HCT116 (cell line): ENCODE results near the gene NAV1. TPM values are rescaled to one million over a fixed set of nuclear protein-coding genes. Genes with fewer than 3 reads are reported as not detected.

Experiments
- ATAC-seq: fragments of 200-7000 bp; cut with Tn5 transposase; 2 replicates; pipeline ENCODE4 v1.9.1; 2020; ENCODE audit warnings: mild to moderate bottlenecking, moderate library complexity
- BruUV-seq: library from RNA; stranded (reverse); fragments of 400-500 nt; replicated peaks from 2 replicates; lab custom pipeline; 2021; lab: Mats Ljungman, UMichigan
- CTCF ChIA-PET: fragments of 300-600 bp; sonication (Branson Sonifier 250); formaldehyde crosslinking; loops from one replicate; lab custom pipeline; 2021; ENCODE audit warnings: antibody characterized with exemption; lab: Charles Lee
- POLR2A ChIA-PET: fragments of 300-600, 350-600 bp; sonication (Branson Sonifier 250); formaldehyde crosslinking; loops from one replicate; lab custom pipeline; 2021; ENCODE audit warnings: antibody characterized with exemption; lab: Charles Lee
- RAD21 ChIA-PET, 2 experiments: fragments of 300-600 bp; sonication (Branson Sonifier 250); formaldehyde crosslinking; loops; one replicate each; lab custom pipeline; 2023; ENCODE audit warnings: low total read pairs in 2 of 2; ENCODE audit not compliant: uncharacterized antibody in 2 of 2, unreplicated experiment in 2 of 2, low non-redundant PET in 1 of 2; lab: Charles Lee
- DNase-seq: peaks from one replicate; pipeline ENCODE4 v3.0.0-alpha.2; 2010; ENCODE audit warnings: low read depth, low spot score
- H2AFZ ChIP-seq: fragments of 200-600 bp; shearing (Covaris generic), sonication (generic); 2 replicates; pipeline ENCODE4 v1.6.1; 2017; ENCODE audit warnings: low read depth, mixed run types, mixed read lengths, antibody characterized with exemption, low read length; ENCODE audit not compliant: poor library complexity, severe bottlenecking
- H3K27ac ChIP-seq: 2 replicates; pipeline ENCODE4 v1.5.1; 2012; ENCODE audit warnings: low read depth, low read length
- H3K27me3 ChIP-seq: fragments of 200-600 bp; sonication (generic); 2 replicates; pipeline ENCODE4 v1.6.1; 2016; ENCODE audit warnings: mixed run types, low read length, mixed read lengths; ENCODE audit not compliant: insufficient read depth
- H3K36me3 ChIP-seq, 2 experiments: fragments of 200-500 bp in 1 of 2; fragments of 200-600 bp in 1 of 2; sonication (Bioruptor generic) in 1 of 2; sonication (generic) in 1 of 2; 2 replicates each; pipeline versions ENCODE4 v1.5.1 to v1.6.1; 2014 to 2016; ENCODE audit warnings: low read length in 2 of 2, inconsistent platforms in 1 of 2, mixed read lengths in 1 of 2, mixed run types in 1 of 2; ENCODE audit not compliant: insufficient read depth in 2 of 2, control insufficient read depth in 1 of 2
- H3K4me1 ChIP-seq, 2 experiments: fragments of 200-600 bp in 1 of 2; sonication (generic) in 1 of 2; 2 replicates each; pipeline versions ENCODE4 v1.5.1 to v1.6.1; 2012 to 2017; ENCODE audit warnings: low read length in 2 of 2, inconsistent platforms in 1 of 2, mild to moderate bottlenecking in 1 of 2, mixed read lengths in 1 of 2, mixed run types in 1 of 2, moderate library complexity in 1 of 2; ENCODE audit not compliant: insufficient read depth in 2 of 2, control insufficient read depth in 1 of 2
- H3K4me2 ChIP-seq: fragments of 200-600 bp; sonication (generic); 2 replicates; pipeline ENCODE4 v1.6.1; 2017; ENCODE audit warnings: mixed run types, low read length, mixed read lengths
- H3K4me3 ChIP-seq, 2 experiments: fragments of 200-600 bp in 1 of 2; sonication (generic) in 1 of 2; replicated peaks in 1 of 2; 2 replicates each; pipeline ENCODE4 v1.5.1; 2011 to 2016; ENCODE audit warnings: low read length in 2 of 2, control low read depth in 1 of 2, low read depth in 1 of 2, mild to moderate bottlenecking in 1 of 2, mixed read lengths in 1 of 2, mixed run types in 1 of 2
- H3K79me2 ChIP-seq: fragments of 200-600 bp; sonication (generic); 2 replicates; pipeline ENCODE4 v1.6.1; 2017; ENCODE audit warnings: mild to moderate bottlenecking, mixed run types, low read length, moderate library complexity, mixed read lengths; ENCODE audit not compliant: insufficient read depth
- H3K9ac ChIP-seq: fragments of 200-600 bp; sonication (generic); 2 replicates; pipeline ENCODE4 v1.6.1; 2016; ENCODE audit warnings: low read length, mixed read lengths
- H3K9me2 ChIP-seq: fragments of 200-600 bp; sonication (generic), shearing (Covaris generic); 2 replicates; pipeline ENCODE4 v1.6.1; 2017; ENCODE audit warnings: mixed run types, mild to moderate bottlenecking, moderate library complexity; ENCODE audit not compliant: insufficient read depth
- H3K9me3 ChIP-seq, 2 experiments: fragments of 200-500 bp in 1 of 2; fragments of 200-600 bp in 1 of 2; sonication (Bioruptor generic) in 1 of 2; sonication (generic) in 1 of 2; 2 replicates each; pipeline ENCODE4 v1.6.1; 2014 to 2017; ENCODE audit warnings: low read length in 2 of 2, mixed read lengths in 2 of 2, inconsistent platforms in 1 of 2, low read depth in 1 of 2, mild to moderate bottlenecking in 1 of 2, mixed run types in 1 of 2, moderate library complexity in 1 of 2; ENCODE audit not compliant: control insufficient read depth in 1 of 2, insufficient read depth in 1 of 2
- H4K20me1 ChIP-seq: fragments of 200-600 bp; sonication (generic), shearing (Covaris generic); 2 replicates; pipeline ENCODE4 v1.6.1; 2017; ENCODE audit warnings: mixed run types, mild to moderate bottlenecking, moderate library complexity; ENCODE audit not compliant: insufficient read depth
- CBX3 ChIP-seq: IDR thresholded peaks from 2 replicates; pipeline ENCODE4 v1.6.1; 2012; ENCODE audit warnings: low read depth
- CEBPB ChIP-seq: IDR thresholded peaks from 2 replicates; pipeline ENCODE4 v1.6.1; 2012; ENCODE audit warnings: low read depth
- EGR1 ChIP-seq: IDR thresholded peaks from 2 replicates; pipeline ENCODE4 v1.6.1; 2012; ENCODE audit warnings: low read depth
- ELF1 ChIP-seq: IDR thresholded peaks from 2 replicates; pipeline ENCODE4 v1.6.1; 2012; ENCODE audit warnings: low read depth, borderline replicate concordance
- EZH2 ChIP-seq: fragments of 200-600 bp; sonication (generic); IDR thresholded peaks from 2 replicates; pipeline ENCODE4 v1.6.1; 2017; ENCODE audit warnings: antibody characterized with exemption, mixed run types
- EZH2phosphoT487 ChIP-seq: fragments of 200-600 bp; IDR thresholded peaks from 2 replicates; pipeline ENCODE4 v1.6.1; 2018; ENCODE audit warnings: antibody characterized with exemption, borderline replicate concordance
- JUND ChIP-seq: IDR thresholded peaks from 2 replicates; pipeline ENCODE4 v1.6.1; 2012
- POLR2AphosphoS5 ChIP-seq: IDR thresholded peaks from 2 replicates; pipeline ENCODE4 v1.6.1; 2011; ENCODE audit warnings: mild to moderate bottlenecking, low read depth, low read length, moderate library complexity
- SIN3A ChIP-seq: IDR thresholded peaks from 2 replicates; pipeline ENCODE4 v1.6.1; 2012; ENCODE audit warnings: low read depth
- SP1 ChIP-seq: IDR thresholded peaks from 2 replicates; pipeline ENCODE4 v1.6.1; 2012; ENCODE audit warnings: low read depth
- TCF7L2 ChIP-seq: IDR thresholded peaks from 2 replicates; pipeline ENCODE4 v1.7.0; 2011; ENCODE audit warnings: borderline replicate concordance, inconsistent platforms; ENCODE audit not compliant: insufficient read depth, insufficient read length; ENCODE audit errors: extremely low read depth
- YY1 ChIP-seq: IDR thresholded peaks from 2 replicates; pipeline ENCODE4 v1.6.1; 2011; ENCODE audit warnings: low read length, low read depth, moderate library complexity, mild to moderate bottlenecking; ENCODE audit not compliant: insufficient replicate concordance; ENCODE audit errors: extremely low read depth
- ZNF274 ChIP-seq: fragments of 200-500 bp; sonication (Bioruptor generic); IDR thresholded peaks from 2 replicates; pipeline ENCODE4 v1.6.1; 2014; ENCODE audit warnings: mild to moderate bottlenecking, low read depth, low read length, inconsistent platforms
- intact Hi-C: fragments of 100-400 bp; cut with micrococcal nuclease; formaldehyde crosslinking; loops from 2 replicates; pipeline ENCODE4 v1.10.0; 2022
- total RNA-seq: library from RNA; stranded (reverse); gene quantifications from one replicate; pipeline ENCODE4 v1.2.1, GENCODE V29; 2021; ENCODE audit not compliant: unreplicated experiment
- TF ChIP-seq, protein P1 (sequence below): IDR thresholded peaks from 2 replicates; pipeline ENCODE4 v1.6.1; 2012
- TF ChIP-seq, protein P2 (sequence below): IDR thresholded peaks from 2 replicates; pipeline ENCODE4 v1.6.1; 2012
- TF ChIP-seq, protein P3 (sequence below): IDR thresholded peaks from 2 replicates; pipeline ENCODE4 v1.6.1; 2011; ENCODE audit warnings: mild to moderate bottlenecking, low read length, moderate library complexity; ENCODE audit not compliant: insufficient replicate concordance; ENCODE audit errors: extremely low read depth

NAV1 gene
- total RNA-seq, 1 experiment from 2014 or later = 22.8 TPM

DNA sequence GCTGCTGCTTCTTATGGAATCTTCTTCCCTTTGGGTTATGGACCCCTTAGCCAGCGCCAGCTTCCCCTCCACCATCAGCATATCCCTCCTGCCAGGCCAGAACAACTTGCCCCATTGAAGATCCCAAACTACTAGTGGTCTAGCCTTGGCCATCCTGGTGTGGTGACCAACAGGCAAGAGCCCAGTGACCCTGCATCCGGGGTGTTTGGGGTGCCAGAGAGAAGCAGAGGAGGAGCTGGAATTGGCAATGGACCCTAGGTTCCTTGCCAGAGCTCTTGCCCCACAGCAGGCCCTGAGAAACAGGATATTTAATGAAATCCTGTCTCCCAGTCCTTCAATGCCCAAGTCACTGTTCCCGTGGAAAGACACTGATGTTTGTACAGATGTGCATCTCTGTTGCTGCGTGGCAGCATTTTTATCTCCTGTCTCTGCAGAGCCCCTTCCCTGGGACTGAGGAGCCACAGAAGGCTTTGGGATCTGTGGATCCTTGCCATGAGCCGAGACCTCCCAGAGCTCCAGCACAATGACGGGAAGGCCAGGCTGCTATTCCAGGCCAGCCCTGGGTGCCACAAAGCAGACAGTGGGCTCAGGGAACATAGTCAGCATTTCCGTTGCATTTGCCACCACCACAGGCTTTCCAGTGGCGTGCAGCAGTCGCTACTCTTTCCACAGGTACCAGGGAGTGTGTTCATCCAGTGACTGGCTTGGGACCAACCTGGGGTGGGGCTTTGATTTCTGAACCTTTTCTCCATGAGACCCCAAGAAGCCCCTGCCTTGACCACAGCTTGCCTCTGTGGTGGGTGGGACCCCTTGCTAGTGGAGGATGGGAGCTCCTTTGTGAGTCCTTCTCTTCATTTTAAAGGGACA, 21.6 kb downstream of the NAV1 start:
- RAD21 ChIA-PET = interaction anchor here (0.6 to 2.6 kb wide), 6 partner anchors 90 to 232 kb away, joined by 3 to 26 read pairs (median 6); no protein-coding TSS in a partner anchor
- H3K27ac ChIP-seq = no peak overlapping the region

DNA sequence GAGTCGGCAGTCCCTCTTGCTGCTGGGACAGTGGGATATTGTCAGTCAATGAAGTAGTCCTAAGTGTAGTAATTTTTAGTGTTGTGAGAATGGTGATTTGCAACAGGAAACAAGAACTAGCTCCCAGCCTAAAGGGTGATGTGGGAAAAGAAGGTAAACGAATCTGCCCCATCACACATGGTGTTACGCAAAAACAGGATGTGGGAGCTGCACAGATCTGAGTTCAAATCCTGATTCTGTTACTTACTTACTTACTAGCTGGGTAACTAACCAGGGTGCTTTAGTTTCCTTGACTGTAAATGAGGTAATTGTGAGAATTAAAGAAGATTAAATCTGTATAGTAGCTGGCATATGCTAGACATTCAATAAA, 22.3 kb downstream of the NAV1 start:
- Histone ChIP-seq H3K9ac (no peak overlapping the region), H4K20me1 (no peaks in the 10 kb centered on the region), H3K9me3 (no peaks in the 10 kb centered on the region), H3K79me2 (no peaks in the 10 kb centered on the region), H3K27me3 (no peaks in the 10 kb centered on the region), H2AFZ (no peak overlapping the region), H3K9me2 (no peaks in the 10 kb centered on the region), H3K36me3 (no peaks in the 10 kb centered on the region), H3K27ac (no peak overlapping the region), H3K4me1 (peaks cover 2 to 17% of the 10 kb centered on the region in 2 experiments; a peak in 3 of 4 replicates), H3K4me3 (no peak overlapping the region), H3K4me2 (no peak overlapping the region)
- ATAC-seq = no peak
- no peak for DNase-seq
- BruUV-seq = no TSS peak
- ChIA-PET CTCF (interaction anchor here (0.6 to 3.7 kb wide), 5 partner anchors 142 to 746 kb away, joined by 3 to 38 read pairs (median 12); no protein-coding TSS in a partner anchor), POLR2A (no interaction called here), RAD21 (interaction anchor here in 1 of 2 experiments (0.8 kb wide), 1 partner anchor 142 kb away, joined by 3 read pairs; no protein-coding TSS in a partner anchor)
- intact Hi-C loops = no loop called here
- no peak for TF ChIP-seq ELF1
- TF ChIP-seq, protein P1, sequence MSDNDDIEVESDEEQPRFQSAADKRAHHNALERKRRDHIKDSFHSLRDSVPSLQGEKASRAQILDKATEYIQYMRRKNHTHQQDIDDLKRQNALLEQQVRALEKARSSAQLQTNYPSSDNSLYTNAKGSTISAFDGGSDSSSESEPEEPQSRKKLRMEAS = no peak
- no peak for TF ChIP-seq EZH2phosphoT487
- TF ChIP-seq, protein P2, sequence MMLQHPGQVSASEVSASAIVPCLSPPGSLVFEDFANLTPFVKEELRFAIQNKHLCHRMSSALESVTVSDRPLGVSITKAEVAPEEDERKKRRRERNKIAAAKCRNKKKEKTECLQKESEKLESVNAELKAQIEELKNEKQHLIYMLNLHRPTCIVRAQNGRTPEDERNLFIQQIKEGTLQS = no peak
- no peak for TF ChIP-seq EGR1
- TF ChIP-seq CEBPB = no peak
- no peak for TF ChIP-seq ZNF274
- no peak for TF ChIP-seq EZH2
- TF ChIP-seq SP1 = no peak
- TF ChIP-seq POLR2AphosphoS5 = no peak
- TF ChIP-seq TCF7L2 = no peak
- TF ChIP-seq YY1 = no peak

More for the DNA sequence above, 21.6 kb downstream of the NAV1 start:
- Histone ChIP-seq H3K4me1 (peaks cover 2 to 17% of the 10 kb centered on the region in 2 experiments; a peak in 3 of 4 replicates), H3K9me3 (no peaks in the 10 kb centered on the region), H3K27me3 (no peaks in the 10 kb centered on the region), H3K9me2 (no peaks in the 10 kb centered on the region), H3K36me3 (no peaks in the 10 kb centered on the region), H3K79me2 (no peaks in the 10 kb centered on the region), H3K4me2 (no peak overlapping the region)
- POLR2A ChIA-PET = no interaction called here
- intact Hi-C loops = no loop called here
- BruUV-seq = no TSS peak
- TF ChIP-seq JUND (no peak), SIN3A (no peak), CBX3 (no peak), EGR1 (no peak)
- TF ChIP-seq, protein P3, sequence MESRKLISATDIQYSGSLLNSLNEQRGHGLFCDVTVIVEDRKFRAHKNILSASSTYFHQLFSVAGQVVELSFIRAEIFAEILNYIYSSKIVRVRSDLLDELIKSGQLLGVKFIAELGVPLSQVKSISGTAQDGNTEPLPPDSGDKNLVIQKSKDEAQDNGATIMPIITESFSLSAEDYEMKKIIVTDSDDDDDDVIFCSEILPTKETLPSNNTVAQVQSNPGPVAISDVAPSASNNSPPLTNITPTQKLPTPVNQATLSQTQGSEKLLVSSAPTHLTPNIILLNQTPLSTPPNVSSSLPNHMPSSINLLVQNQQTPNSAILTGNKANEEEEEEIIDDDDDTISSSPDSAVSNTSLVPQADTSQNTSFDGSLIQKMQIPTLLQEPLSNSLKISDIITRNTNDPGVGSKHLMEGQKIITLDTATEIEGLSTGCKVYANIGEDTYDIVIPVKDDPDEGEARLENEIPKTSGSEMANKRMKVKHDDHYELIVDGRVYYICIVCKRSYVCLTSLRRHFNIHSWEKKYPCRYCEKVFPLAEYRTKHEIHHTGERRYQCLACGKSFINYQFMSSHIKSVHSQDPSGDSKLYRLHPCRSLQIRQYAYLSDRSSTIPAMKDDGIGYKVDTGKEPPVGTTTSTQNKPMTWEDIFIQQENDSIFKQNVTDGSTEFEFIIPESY = no peak
- TF ChIP-seq, all 23 proteins: peak for 0
- no peaks in the 10 kb centered on the region for H4K20me1 ChIP-seq
- DNase-seq = no peak
- H2AFZ ChIP-seq = peak overlapping the region; percentile 85
- H3K4me3 ChIP-seq = no peak overlapping the region
- CTCF ChIA-PET = interaction anchor here (0.6 to 3.7 kb wide), 19 partner anchors 12 to 747 kb away, joined by 3 to 38 read pairs (median 4); no protein-coding TSS in a partner anchor
- no peak overlapping the region for H3K9ac ChIP-seq
- ATAC-seq = no peak
